GM10266 (cell line): ENCODE results near the gene C2CD2.

ENCODE experiments used
- DNase-seq: peaks from one replicate; pipeline ENCODE4 v3.0.0; 2012; ENCODE audit errors: extremely low spot score
- CTCF ChIP-seq: IDR thresholded peaks from 2 replicates; pipeline ENCODE4 v1.5.1; 2012; ENCODE audit warnings: mild to moderate bottlenecking, low read depth; ENCODE audit not compliant: control insufficient read depth, insufficient read depth; ENCODE audit errors: missing control alignments

C2CD2 gene

GRCh38 chr21:41899426-41900202 is 54.2 kb downstream of the C2CD2 start:
- no peak for TF ChIP-seq CTCF
- peak; percentile 66 for DNase-seq

- DNase-seq = no peak
Observed at GRCh38 chr21:41898998-41899397, 54.8 kb downstream of the C2CD2 start.

GRCh38 chr21:41897700-41898099 is 56.1 kb downstream of the C2CD2 start:
- TF ChIP-seq CTCF = no peak
- DNase-seq = no peak

More at GRCh38 chr21:41898998-41899397, 54.8 kb downstream of the C2CD2 start:
- TF ChIP-seq CTCF = no peak

- no peak for TF ChIP-seq CTCF
- no peak for DNase-seq
Observed at GRCh38 chr21:41897047-41897669, 56.7 kb downstream of the C2CD2 start.

GRCh38 chr21:41895643-41896493 is 58.0 kb downstream of the C2CD2 start:
- no peak for DNase-seq
- TF ChIP-seq CTCF = no peak

GRCh38 chr21:41894922-41895557 is 58.8 kb downstream of the C2CD2 start:
- no peak for TF ChIP-seq CTCF
- no peak for DNase-seq
